ENCODE measurements around the gene MYH15.

GRCh38 chr3:108414007-108414406, 96.4 kb downstream of the MYH15 start:
- TF ChIP-seq GATA2 (IDR thresholded peaks at IDR 0.05; ENCODE audit: low read depth, low read length), result no peak
- TF ChIP-seq GATA3 (IDR thresholded peaks at IDR 0.05; ENCODE audit: low read depth, low read length), result no peak
